ENCODE data around the gene PTPRN2.

- TF ChIP-seq CTCF (IDR thresholded peaks at IDR 0.05) (no peak), SIN3A (IDR thresholded peaks at IDR 0.05; ENCODE audit: borderline replicate concordance, insufficient read depth, low read depth, low read length) (no peak), REST (IDR thresholded peaks at IDR 0.05; ENCODE audit: insufficient read depth in 1 of 2, low read depth in 2 of 2, low read length in 1 of 2) (no peak), POLR2AphosphoS5 (IDR thresholded peaks at IDR 0.05; ENCODE audit: low read depth, low read length) (no peak)
Observed at GRCh38 chr7:157710396-157710795, 877.2 kb downstream of the PTPRN2 start.
